ENCODE results near the gene IDE. TPM values are rescaled to one million over a fixed set of nuclear protein-coding genes. Genes with fewer than 3 reads are reported as not detected.
A peak's percentile ranks its signal among the peaks of the same experiment; 100 is the strongest.
"Not testable (repeated sequence)": the region's sequence is repeated elsewhere in the genome, so short reads cannot be mapped to it uniquely, and the experiment has no call there.

IDE gene
- total RNA-seq, 2 donors from 2014 or later = 41.4 to 52.8 TPM

DNA sequence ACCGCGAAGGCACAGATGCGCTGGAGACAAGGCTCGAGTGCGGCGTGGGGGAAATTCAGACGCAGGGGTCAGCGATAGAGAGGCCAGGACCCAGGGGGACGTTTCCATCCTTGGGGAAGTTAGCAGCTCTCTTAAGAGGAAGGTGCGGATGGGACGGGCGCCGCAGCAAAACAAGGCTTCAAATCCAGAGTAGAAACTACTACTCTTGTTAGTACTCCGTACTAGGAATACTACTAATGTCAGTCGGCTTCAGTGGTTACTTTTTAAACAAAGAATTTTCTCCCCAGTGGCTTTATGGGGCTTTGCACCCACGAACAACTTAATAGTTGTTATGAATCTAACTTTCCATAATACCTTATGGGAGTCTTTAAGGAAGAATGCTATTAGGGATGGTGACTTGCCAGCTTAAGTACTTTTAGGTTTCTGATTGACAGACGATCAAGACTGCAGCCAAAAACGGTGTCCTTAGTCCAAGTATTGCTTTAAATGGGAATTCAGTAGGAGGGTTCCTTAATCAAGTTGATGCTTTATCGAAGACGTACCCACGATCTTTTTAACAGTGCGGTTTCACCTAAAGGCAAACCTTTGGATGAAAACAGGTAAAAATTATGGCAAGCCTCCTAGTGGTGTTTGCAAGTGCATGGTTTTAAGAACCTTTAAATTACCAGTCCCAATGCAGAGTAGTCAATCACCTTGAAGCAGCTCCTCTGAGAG, 812 bp upstream of the IDE start:
- Mint-ChIP-seq H3K36me3 (no peaks in the 10 kb centered on the region), H3K9me3 (no peaks in the 10 kb centered on the region), H3K27ac (peak overlapping the region; percentile 53 to 55), H3K4me1 (ENCODE audit: low read depth in 2 of 2) (peaks cover 13 to 31% of the 10 kb centered on the region in 2 donors), H3K27me3 (no peaks in the 10 kb centered on the region), H3K4me3 (peak overlapping the region; percentile 85)
- ATAC-seq (no peak), DNase-seq (ENCODE audit: low spot score) (no peak)

DNA sequence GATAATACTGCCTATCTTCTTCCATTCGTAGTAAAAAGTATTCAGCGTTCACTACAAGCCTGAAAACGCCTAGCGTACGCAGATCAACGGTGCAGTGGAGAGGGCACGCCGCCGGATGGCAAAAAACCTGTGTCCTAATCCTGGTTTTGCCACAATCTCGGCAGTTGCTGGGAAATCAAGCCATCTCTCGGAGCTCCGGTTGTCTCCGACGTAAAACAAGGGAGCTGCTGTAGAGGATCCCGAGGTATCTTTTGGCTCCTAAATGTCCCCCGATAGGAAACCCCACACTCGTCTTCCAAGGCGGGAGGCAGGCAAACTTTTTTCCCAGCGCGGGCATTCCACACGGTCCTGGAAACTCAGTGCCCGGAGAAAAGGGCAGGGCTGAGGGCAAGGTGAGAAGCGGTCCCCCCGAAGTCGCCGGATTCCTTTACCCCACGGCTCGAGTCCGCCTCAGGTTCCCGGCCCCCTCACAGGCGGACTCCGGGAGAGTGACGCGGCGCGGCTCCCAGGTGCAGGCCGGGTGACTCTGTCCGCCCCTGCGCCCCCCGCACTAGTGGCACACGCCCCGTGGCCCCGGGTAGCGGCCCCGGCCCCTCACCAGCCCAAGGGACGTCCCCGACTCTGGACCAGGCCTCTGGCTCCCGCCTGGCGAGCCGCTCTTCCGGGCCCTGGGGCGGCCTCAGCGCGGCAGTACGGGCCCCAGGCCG, 649 bp downstream of the IDE start:
- no peaks in the 10 kb centered on the region for H3K9me3 Mint-ChIP-seq
- DNase-seq (ENCODE audit: low spot score) (no peak), ATAC-seq (no peak)
- H3K4me1 Mint-ChIP-seq (ENCODE audit: low read depth in 2 of 2) = peaks cover 16 to 38% of the 10 kb centered on the region in 2 donors
- peak overlapping the region; percentile 85 for H3K4me3 Mint-ChIP-seq
- H3K27me3 Mint-ChIP-seq = no peaks in the 10 kb centered on the region
- peak overlapping the region; percentile 4 to 53 for H3K27ac Mint-ChIP-seq
- peaks cover 5% of the 10 kb centered on the region for H3K36me3 Mint-ChIP-seq

DNA sequence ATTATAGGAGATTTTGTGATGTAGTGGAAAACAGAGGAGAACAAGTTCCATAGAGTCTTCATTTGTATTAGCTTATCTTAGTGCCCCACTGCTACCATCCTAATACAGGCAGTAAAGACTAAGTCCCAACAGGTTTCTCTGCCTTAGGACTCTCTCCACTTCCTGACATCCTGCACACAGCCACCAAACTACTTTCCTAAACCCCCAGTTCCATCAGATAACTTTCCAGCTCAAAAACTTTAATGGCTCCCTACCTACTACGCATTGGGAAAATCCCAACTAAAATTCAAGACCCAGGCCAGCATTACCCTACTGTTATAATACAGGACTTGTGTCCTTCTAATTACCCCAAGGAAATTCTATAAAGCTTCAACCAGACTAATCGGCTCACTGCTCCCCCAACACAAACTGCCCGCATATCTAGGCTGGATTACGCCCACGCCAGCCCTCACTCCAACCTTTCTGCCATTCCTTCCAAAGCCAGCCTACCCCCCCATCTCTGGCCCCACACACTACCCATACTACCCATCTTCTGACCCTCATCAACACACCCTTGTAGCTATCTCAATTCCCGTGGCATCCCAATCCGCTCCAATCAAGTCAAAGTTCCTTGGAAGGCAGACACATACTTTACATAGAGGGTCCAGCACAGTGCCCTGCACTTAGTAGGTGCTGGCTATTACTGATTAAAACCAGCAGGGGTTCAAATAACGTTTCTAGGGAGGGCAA, 1.4 kb downstream of the IDE start:
- H3K4me3 Mint-ChIP-seq = peak overlapping the region; percentile 81
- peaks cover 19 to 43% of the 10 kb centered on the region in 2 donors for H3K4me1 Mint-ChIP-seq (ENCODE audit: low read depth in 2 of 2)
- H3K27me3 Mint-ChIP-seq = no peaks in the 10 kb centered on the region
- peak overlapping the region; percentile 4 to 53 for H3K27ac Mint-ChIP-seq
- H3K9me3 Mint-ChIP-seq = no peaks in the 10 kb centered on the region
- ATAC-seq (no peak), DNase-seq (ENCODE audit: low spot score) (no peak)
- peaks cover 5% of the 10 kb centered on the region for H3K36me3 Mint-ChIP-seq

DNA sequence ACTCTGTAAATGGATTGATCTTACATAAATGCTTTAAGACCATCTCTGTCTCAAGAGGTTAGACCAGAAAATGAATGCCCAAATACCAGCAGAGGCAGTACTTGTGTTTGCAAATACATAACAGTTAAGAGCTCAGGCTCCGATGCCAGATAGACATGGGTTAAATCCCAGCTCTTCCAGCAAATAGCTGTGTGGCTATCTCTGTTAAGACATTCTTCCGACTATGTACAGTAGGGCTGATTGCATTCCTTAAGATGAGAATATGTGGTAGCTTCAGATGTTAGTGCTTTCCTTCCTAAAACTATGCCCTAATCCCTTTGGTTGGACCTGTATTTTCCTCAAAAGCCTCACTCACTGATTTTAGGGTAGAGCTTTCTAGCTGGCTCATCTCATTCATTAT, 2.2 kb downstream of the IDE start:
- peak overlapping the region in 1 of 2 donors; percentile 53 for H3K27ac Mint-ChIP-seq
- peaks cover 5% of the 10 kb centered on the region for H3K36me3 Mint-ChIP-seq
- ATAC-seq = no peak
- no peaks in the 10 kb centered on the region for H3K27me3 Mint-ChIP-seq
- H3K4me3 Mint-ChIP-seq = peak overlapping the region; percentile 81
- no peaks in the 10 kb centered on the region for H3K9me3 Mint-ChIP-seq
- DNase-seq (ENCODE audit: low spot score) = no peak
- peaks cover 21 to 49% of the 10 kb centered on the region in 2 donors for H3K4me1 Mint-ChIP-seq (ENCODE audit: low read depth in 2 of 2)

DNA sequence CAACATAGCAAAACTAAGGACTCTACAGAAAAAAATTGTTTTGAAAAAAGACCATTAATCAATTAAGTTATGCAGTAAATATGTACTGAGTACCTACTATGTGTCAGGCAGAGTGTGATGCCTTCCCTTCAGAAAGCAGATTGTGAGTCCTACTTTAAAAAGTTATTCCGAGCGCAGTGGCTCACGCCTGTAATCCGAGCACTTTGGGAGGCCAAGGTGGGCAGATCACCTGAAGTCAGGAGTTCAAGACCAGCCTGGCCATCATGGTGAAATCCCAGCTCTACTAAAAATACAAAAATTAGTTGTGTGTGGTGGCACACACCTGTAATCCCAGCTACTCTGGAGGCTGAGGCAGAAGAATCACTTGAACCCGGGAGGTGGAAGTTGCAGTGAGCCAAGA, 4.2 kb downstream of the IDE start:
- H3K27ac Mint-ChIP-seq, H3K4me3 Mint-ChIP-seq: not testable (repeated sequence)

DNA sequence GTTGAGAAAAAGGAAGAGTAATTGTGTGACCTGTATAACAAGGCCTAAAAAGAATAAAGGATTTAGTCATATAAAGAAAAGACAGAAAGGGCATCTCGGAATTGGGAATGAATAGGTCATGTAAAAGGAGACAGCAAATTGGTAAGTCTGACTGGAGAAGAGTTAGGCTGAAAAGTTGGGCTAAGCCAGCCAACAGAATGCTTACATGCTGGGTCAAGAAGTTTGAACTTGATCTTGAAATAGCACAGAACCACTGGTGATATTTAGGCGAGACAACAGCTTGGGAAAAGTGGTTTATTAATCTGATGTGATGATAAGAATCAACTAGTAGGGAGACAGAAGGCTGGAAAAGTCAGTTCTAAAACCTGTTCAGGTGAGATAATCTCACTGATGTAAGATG, 4.8 kb downstream of the IDE start:
- H3K27me3 Mint-ChIP-seq = no peaks in the 10 kb centered on the region
- no peak for DNase-seq (ENCODE audit: low spot score)
- H3K36me3 Mint-ChIP-seq = peaks cover 12% of the 10 kb centered on the region
- H3K4me1 Mint-ChIP-seq (ENCODE audit: low read depth in 2 of 2) = peaks cover 23 to 37% of the 10 kb centered on the region in 2 donors
- ATAC-seq = no peak
- no peak overlapping the region for H3K4me3 Mint-ChIP-seq
- H3K9me3 Mint-ChIP-seq = no peaks in the 10 kb centered on the region
- H3K27ac Mint-ChIP-seq = no peak overlapping the region

More for the DNA sequence above, 4.2 kb downstream of the IDE start:
- Mint-ChIP-seq H3K4me1 (ENCODE audit: low read depth in 2 of 2) (peaks cover 22 to 43% of the 10 kb centered on the region in 2 donors), H3K36me3 (peaks cover 12% of the 10 kb centered on the region)
- H3K9me3 Mint-ChIP-seq; ATAC-seq; H3K27me3 Mint-ChIP-seq; DNase-seq (ENCODE audit: low spot score): not testable (repeated sequence)

DNA sequence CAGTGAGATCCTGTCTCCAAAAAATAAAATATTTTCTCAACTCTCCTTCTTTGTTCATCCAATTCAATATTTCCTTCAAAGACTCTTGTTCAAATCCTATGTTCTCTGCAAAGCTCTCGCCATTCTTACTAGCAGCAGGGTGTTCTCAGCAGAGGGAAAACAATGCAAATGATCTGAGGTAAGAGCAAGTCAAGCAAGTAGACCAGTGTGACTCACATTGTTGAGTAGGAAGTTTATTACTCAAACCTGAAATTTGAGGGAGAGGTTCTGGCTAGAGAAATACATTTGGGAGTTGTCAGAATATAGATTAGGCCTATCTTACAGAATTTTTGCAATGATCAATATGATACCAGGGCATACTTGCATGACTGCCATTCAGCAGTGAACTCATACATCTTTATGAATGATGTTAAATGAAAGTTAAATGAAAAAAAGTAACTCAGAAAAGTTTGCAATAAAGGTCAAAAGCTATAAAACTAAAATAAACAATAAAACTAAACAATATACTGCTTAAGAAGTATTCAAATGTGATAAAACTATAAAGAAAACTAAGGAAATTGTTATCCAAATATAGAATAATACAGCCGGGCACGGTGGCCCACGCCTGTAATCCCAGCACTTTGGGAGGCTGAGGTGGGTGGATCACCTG, 5.8 kb downstream of the IDE start:
- peak in 1 of 2 donors; percentile 70 for ATAC-seq
- DNase-seq (ENCODE audit: low spot score) = no peak
- no peaks in the 10 kb centered on the region for H3K27me3 Mint-ChIP-seq
- H3K9me3 Mint-ChIP-seq = no peaks in the 10 kb centered on the region
- H3K4me1 Mint-ChIP-seq (ENCODE audit: low read depth in 2 of 2) = peaks cover 26 to 37% of the 10 kb centered on the region in 2 donors
- H3K4me3 Mint-ChIP-seq = no peak overlapping the region
- H3K36me3 Mint-ChIP-seq = peaks cover 12% of the 10 kb centered on the region
- no peak overlapping the region for H3K27ac Mint-ChIP-seq

DNA sequence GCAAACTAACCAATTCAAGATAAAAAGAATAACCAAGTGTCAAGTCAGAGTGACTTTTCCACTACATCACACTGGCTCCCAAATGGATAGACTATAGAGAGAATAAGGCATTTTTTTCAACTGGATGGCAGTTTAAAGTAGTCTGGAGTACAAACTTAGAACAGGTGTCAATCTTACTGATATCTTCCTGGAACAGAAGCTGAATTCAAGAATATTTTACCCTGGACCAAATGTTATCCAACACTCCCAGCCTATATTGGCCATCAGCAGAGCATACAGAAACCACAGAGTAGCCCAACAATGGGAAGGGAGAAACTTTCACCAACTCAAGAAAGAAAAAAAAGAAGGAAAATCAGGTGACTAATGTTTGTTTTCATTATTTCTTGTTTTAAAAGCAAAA, 11.5 kb downstream of the IDE start:
- Mint-ChIP-seq H3K27me3 (no peaks in the 10 kb centered on the region), H3K9me3 (no peaks in the 10 kb centered on the region), H3K36me3 (peaks cover 19% of the 10 kb centered on the region)

DNA sequence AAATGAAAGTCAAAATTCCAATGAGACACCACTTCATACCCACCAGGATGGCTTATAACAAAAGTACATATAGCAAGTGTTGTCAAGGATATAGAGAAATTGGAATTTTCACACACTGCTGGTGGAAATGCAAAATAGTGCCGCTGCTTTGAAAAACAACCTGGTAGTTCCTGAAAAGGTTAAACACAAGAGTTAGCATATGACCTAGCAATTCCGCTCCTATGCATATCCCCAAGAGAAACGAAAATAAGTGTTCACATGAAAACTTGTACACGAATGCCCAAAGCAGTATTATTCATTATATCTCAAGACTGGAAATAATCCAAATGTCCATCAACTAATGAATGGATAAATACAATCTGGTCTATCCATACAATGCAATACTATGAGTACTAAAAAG, 14.8 kb downstream of the IDE start:
- no peak for DNase-seq (ENCODE audit: low spot score)
- Mint-ChIP-seq H3K4me1 (ENCODE audit: low read depth in 2 of 2) (peaks cover 0 to 13% of the 10 kb centered on the region in 2 donors), H3K9me3 (peaks cover under 1% of the 10 kb centered on the region), H3K4me3 (no peak overlapping the region), H3K36me3 (peaks cover 24% of the 10 kb centered on the region), H3K27me3 (no peaks in the 10 kb centered on the region), H3K27ac (no peak overlapping the region)
- no peak for ATAC-seq

More for the DNA sequence above, 11.5 kb downstream of the IDE start:
- H3K4me3 Mint-ChIP-seq = no peak overlapping the region
- no peak overlapping the region for H3K27ac Mint-ChIP-seq
- DNase-seq (ENCODE audit: low spot score) (no peak), ATAC-seq (no peak)
- H3K4me1 Mint-ChIP-seq (ENCODE audit: low read depth in 2 of 2) = peaks cover 4 to 16% of the 10 kb centered on the region in 2 donors

DNA sequence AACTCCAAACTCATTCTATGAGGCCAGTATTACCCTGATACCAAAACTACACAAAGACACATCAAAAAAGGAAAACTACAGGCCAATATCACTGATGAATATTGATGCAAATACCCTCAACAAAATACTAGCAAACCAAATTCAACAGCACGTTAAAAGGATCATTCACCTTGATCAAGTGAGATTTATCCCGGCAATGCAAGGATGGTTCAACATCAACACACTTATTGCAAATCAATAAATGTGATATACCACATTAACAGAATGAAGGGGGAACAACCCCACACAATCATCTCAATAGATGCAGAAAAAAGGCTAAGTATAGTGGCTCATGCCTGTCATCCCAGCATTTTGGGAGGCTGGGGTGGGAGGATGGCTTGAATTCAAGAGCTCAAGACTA, 19.9 kb downstream of the IDE start:
- H3K36me3 Mint-ChIP-seq = peaks cover 31% of the 10 kb centered on the region
- ATAC-seq = no peak
- no peak overlapping the region for H3K4me3 Mint-ChIP-seq
- no peaks in the 10 kb centered on the region for H3K27me3 Mint-ChIP-seq
- H3K4me1 Mint-ChIP-seq (ENCODE audit: low read depth in 2 of 2) = peaks cover 0 to 3% of the 10 kb centered on the region in 2 donors
- H3K9me3 Mint-ChIP-seq = peaks cover 9% of the 10 kb centered on the region
- H3K27ac Mint-ChIP-seq = no peak overlapping the region
- no peak for DNase-seq (ENCODE audit: low spot score)

DNA sequence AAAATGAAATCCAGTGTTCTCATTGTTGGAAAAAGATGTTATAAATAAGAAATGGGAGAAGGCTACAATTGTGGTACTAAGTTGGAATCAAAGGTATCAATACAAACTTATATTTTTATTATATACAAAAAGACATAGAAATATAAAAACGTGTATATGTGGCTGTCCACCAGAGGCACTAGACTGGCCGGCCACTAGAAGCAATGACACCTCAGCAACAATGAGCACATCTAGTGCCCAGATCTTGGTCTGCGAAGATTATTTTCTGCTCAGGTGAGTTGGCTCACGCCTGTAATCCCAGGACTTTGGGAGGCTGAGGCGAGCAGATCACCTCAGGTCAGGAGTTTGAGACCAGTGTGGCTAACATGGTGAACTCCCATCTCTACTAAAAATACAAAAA, 21.6 kb downstream of the IDE start:
- peaks cover 31% of the 10 kb centered on the region for H3K36me3 Mint-ChIP-seq
- peaks cover 0 to 3% of the 10 kb centered on the region in 2 donors for H3K4me1 Mint-ChIP-seq (ENCODE audit: low read depth in 2 of 2)
- H3K4me3 Mint-ChIP-seq = no peak overlapping the region
- peaks cover 9% of the 10 kb centered on the region for H3K9me3 Mint-ChIP-seq
- H3K27me3 Mint-ChIP-seq = no peaks in the 10 kb centered on the region
- no peak overlapping the region for H3K27ac Mint-ChIP-seq
- ATAC-seq (no peak), DNase-seq (ENCODE audit: low spot score) (no peak)

DNA sequence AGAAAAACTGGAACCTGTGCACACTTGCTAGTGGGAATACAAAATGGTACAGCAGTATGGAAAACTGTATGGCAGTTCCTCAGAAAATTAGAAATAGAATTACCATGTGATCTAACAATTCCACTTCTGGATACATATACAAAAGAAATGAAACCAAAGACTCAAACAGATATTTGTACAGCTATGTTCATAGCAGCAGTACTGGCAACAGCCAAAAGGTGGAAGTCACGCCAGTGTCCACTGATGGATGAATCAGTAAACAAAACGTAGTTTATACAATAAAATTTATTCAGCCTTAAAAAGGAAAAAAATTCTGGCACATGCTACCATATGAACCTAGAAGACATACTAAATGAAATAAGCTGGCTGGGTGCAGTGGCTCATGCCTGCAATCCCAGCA, 23.0 kb downstream of the IDE start:
- peaks cover 9% of the 10 kb centered on the region for H3K9me3 Mint-ChIP-seq
- H3K4me3 Mint-ChIP-seq = no peak overlapping the region
- no peak overlapping the region for H3K27ac Mint-ChIP-seq
- peaks cover 31% of the 10 kb centered on the region for H3K36me3 Mint-ChIP-seq
- ATAC-seq (no peak), DNase-seq (ENCODE audit: low spot score) (no peak)
- H3K4me1 Mint-ChIP-seq (ENCODE audit: low read depth in 2 of 2) = peaks cover 2 to 3% of the 10 kb centered on the region in 2 donors
- no peaks in the 10 kb centered on the region for H3K27me3 Mint-ChIP-seq

DNA sequence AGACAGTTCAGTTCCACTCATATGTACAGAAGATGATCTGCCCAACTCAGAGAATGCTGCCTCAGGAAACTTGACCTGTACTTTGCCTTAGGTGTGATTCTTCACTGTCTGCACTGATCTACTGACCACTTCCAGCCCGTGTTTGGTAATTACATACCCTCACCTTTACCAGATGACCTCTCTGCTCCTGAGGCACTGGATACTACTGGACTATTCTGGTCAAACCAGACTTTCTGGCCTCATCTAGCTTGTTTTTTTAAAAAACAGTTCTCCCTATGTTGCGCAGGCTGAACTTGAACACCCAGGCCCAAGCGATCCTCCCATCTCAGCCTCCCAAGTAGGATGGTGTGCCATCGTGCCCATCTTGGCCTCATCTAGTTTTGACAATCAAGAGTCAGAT, 26.2 kb downstream of the IDE start:
- H3K9me3 Mint-ChIP-seq = no peaks in the 10 kb centered on the region
- DNase-seq (ENCODE audit: low spot score) = no peak
- ATAC-seq = no peak
- H3K27ac Mint-ChIP-seq = no peak overlapping the region
- H3K4me1 Mint-ChIP-seq (ENCODE audit: low read depth in 2 of 2) = peaks cover 10 to 13% of the 10 kb centered on the region in 2 donors
- H3K36me3 Mint-ChIP-seq = peaks cover 8% of the 10 kb centered on the region
- no peaks in the 10 kb centered on the region for H3K27me3 Mint-ChIP-seq
- no peak overlapping the region for H3K4me3 Mint-ChIP-seq

All from natural killer cell treated with Interleukin-12 subunit alpha and Interleukin-12 subunit beta and Interleukin-15 and Interleukin-18, amount 100 ng/mL, for 72 hours (primary cell).